ENCODE results near the gene NRXN3. TPM values are rescaled to one million over a fixed set of nuclear protein-coding genes. Genes with fewer than 3 reads are reported as not detected.

NRXN3 gene
- total RNA-seq, 1 experiment from 2014 or later: not detected

- CTCF ChIA-PET: no interaction called here
Observed at GRCh38 chr14:79328863-79329262, 1158.7 kb downstream of the NRXN3 start.

More at GRCh38 chr14:79328863-79329262, 1158.7 kb downstream of the NRXN3 start:
- Histone ChIP-seq H3K79me2 (ENCODE audit: insufficient read depth, low read length) (no peaks in the 10 kb centered on the region), H2AFZ (ENCODE audit: low read depth, low read length, poor library complexity, severe bottlenecking) (no peak overlapping the region), H3K27me3 (ENCODE audit: insufficient read depth, low read length) (no peaks in the 10 kb centered on the region), H3K4me1 (ENCODE audit: control insufficient read depth in 1 of 2, insufficient read depth in 2 of 2, low read length in 2 of 2) (no peaks in the 10 kb centered on the region), H3K4me3 (replicated peaks in 1 of 2; ENCODE audit: low read depth in 1 of 2, low read length in 2 of 2) (no peak overlapping the region), H4K20me1 (ENCODE audit: insufficient read depth) (no peaks in the 10 kb centered on the region), H3K9ac (ENCODE audit: low read length) (no peak overlapping the region), H3K9me3 (ENCODE audit: control insufficient read depth in 1 of 2, insufficient read depth in 1 of 2, low read depth in 1 of 2, low read length in 2 of 2) (peaks cover 13 to 15% of the 10 kb centered on the region in 2 experiments; a peak in 2 of 4 replicates), H3K27ac (ENCODE audit: low read depth, low read length) (no peak overlapping the region), H3K4me2 (ENCODE audit: low read length) (no peak overlapping the region), H3K36me3 (ENCODE audit: control insufficient read depth in 1 of 2, insufficient read depth in 2 of 2, low read length in 2 of 2) (no peaks in the 10 kb centered on the region), H3K9me2 (ENCODE audit: insufficient read depth) (no peaks in the 10 kb centered on the region)
- RAD21 ChIA-PET (ENCODE audit: low non-redundant PET in 1 of 2, low total read pairs in 2 of 2, uncharacterized antibody in 2 of 2, unreplicated experiment in 2 of 2): no interaction called here
- DNase-seq (ENCODE audit: low read depth, low spot score) (no peak), ATAC-seq (no peak)
- TF ChIP-seq CEBPB (IDR thresholded peaks at IDR 0.05; ENCODE audit: low read depth) (no peak), ZBTB33 (IDR thresholded peaks at IDR 0.05; ENCODE audit: extremely low read depth, insufficient replicate concordance, low read length) (no peak), FOSL1 (IDR thresholded peaks at IDR 0.05; ENCODE audit: low read depth) (no peak), SRF (IDR thresholded peaks at IDR 0.05; ENCODE audit: low read depth) (no peak), CBX3 (IDR thresholded peaks at IDR 0.05; ENCODE audit: low read depth) (no peak), MAX (IDR thresholded peaks at IDR 0.05) (no peak), ZFX (IDR thresholded peaks at IDR 0.05) (no peak), EGR1 (IDR thresholded peaks at IDR 0.05; ENCODE audit: low read depth) (no peak), ATF3 (IDR thresholded peaks at IDR 0.05) (no peak), JUND (IDR thresholded peaks at IDR 0.05) (no peak), ZNF274 (IDR thresholded peaks at IDR 0.05; ENCODE audit: low read depth, low read length) (no peak), POLR2AphosphoS5 (IDR thresholded peaks at IDR 0.05; ENCODE audit: low read depth, low read length) (no peak)
- POLR2A ChIA-PET: no interaction called here
- no TSS peak for BruUV-seq (replicated peaks)
- intact Hi-C loops (cut with micrococcal nuclease): no loop called here

All from HCT116 (cell line).